ENCODE measurements around the gene CAVIN3. TPM values are rescaled to one million over a fixed set of nuclear protein-coding genes. Genes with fewer than 3 reads are reported as not detected.

CAVIN3 gene
- total and polyA plus RNA-seq, 2 donors (not counting 3 experiments of a cell fraction or from before 2014, with no cell fraction given): 153 to 241 TPM

DNA sequence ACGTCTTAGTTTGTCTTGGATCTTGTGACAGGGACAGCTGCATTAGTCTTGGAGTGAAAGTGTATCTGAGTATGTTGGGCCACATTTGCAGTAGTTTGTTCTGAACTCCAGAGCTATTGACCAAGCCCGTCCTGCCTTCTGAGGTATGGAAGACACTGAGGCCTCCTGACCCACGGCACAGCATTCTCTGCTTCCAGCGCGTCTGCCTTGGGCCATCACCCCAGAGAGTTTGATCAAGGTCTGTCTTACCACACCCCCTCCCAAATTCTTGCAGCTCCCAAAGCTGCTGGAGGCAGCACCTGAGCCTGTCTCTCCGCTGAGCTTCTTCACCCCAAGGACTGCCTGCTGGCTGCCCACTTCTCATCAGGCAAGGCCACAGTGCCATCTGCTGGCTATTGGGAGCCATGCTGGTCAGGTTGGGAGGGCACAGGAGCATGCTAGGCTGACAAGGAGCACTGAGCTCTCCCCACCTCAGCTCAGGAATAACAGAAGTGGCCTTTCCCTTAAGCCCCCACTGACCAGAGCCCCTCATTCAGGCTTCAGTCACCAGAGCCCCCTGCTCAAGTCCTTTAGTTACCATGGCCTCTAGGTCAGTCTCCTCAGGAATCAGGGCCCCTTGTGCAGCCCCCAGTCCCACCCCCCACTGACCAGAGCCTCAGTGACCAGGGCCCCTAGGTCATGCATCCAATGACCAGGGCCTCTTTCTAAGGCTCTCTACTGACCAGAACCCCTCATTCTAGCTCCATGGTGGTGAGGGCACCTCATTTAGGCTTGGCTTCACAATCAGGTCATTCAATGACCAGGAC is 42.8 kb upstream of the CAVIN3 start:
- Histone ChIP-seq H2AFZ (ENCODE audit: low read depth, low read length) (no peak overlapping the region), H3K4me3 (replicated peaks in 1 of 3; ENCODE audit: insufficient read depth in 1 of 3, low read depth in 1 of 3, low read length in 3 of 3) (no peak overlapping the region), H3K4me2 (ENCODE audit: insufficient read depth, low read length) (no peak overlapping the region), H3K9ac (replicated peaks; ENCODE audit: extremely low read depth, insufficient read depth, low read length) (no peak overlapping the region), H3K9me1 (replicated peaks; ENCODE audit: control insufficient read depth, extremely low read depth, insufficient read depth, low read length) (no peaks in the 10 kb centered on the region), H3K27me3 (ENCODE audit: control insufficient read depth in 2 of 2, insufficient read depth in 2 of 2, low read length in 2 of 2) (no peaks in the 10 kb centered on the region), H3K79me2 (ENCODE audit: control insufficient read depth, insufficient read depth, low read length) (no peaks in the 10 kb centered on the region), H3K27ac (ENCODE audit: insufficient read depth, low read depth, low read length) (no peak overlapping the region), H3K9me3 (replicated peaks; ENCODE audit: control insufficient read depth, insufficient read depth, low read length) (no peaks in the 10 kb centered on the region), H4K20me1 (replicated peaks; ENCODE audit: control insufficient read depth, extremely low read depth, insufficient read depth, low read length) (no peaks in the 10 kb centered on the region), H3K36me3 (ENCODE audit: control insufficient read depth in 2 of 2, extremely low read depth in 1 of 2, insufficient read depth in 2 of 2, low read length in 2 of 2) (no peaks in the 10 kb centered on the region), H3K4me1 (ENCODE audit: control insufficient read depth, extremely low read depth, insufficient read depth, low read length) (no peaks in the 10 kb centered on the region)
- peak; percentile 92 for FAIRE-seq
- intact Hi-C loops (cut with micrococcal nuclease) (loop anchor here (1.0 kb wide), 3 partner anchors 65 to 340 kb away; no protein-coding TSS in a partner anchor), dilution Hi-C loops (cut with MboI; ENCODE audit: extremely low pct_ligation_motif_present, low sequenced_read_pairs) (no loop called here)
- DNase-seq (ENCODE audit: low read depth, low spot score): peak; percentile 72
- ChIA-PET CTCF (interaction anchor here (0.5 to 5.2 kb wide), 91 partner anchors 9 to 1739 kb away, joined by 3 to 167 read pairs (median 5); partner anchors contain the start of genes APBB1, CAVIN3, CNGA4 and FHIP1B), POLR2A (no interaction called here)
- no peak for TF ChIP-seq JUN (IDR thresholded peaks at IDR 0.05; ENCODE audit: borderline replicate concordance, insufficient read depth, insufficient read length, low read depth)
- TF ChIP-seq, protein P1, sequence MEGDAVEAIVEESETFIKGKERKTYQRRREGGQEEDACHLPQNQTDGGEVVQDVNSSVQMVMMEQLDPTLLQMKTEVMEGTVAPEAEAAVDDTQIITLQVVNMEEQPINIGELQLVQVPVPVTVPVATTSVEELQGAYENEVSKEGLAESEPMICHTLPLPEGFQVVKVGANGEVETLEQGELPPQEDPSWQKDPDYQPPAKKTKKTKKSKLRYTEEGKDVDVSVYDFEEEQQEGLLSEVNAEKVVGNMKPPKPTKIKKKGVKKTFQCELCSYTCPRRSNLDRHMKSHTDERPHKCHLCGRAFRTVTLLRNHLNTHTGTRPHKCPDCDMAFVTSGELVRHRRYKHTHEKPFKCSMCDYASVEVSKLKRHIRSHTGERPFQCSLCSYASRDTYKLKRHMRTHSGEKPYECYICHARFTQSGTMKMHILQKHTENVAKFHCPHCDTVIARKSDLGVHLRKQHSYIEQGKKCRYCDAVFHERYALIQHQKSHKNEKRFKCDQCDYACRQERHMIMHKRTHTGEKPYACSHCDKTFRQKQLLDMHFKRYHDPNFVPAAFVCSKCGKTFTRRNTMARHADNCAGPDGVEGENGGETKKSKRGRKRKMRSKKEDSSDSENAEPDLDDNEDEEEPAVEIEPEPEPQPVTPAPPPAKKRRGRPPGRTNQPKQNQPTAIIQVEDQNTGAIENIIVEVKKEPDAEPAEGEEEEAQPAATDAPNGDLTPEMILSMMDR (IDR thresholded peaks at IDR 0.05; ENCODE audit: extremely low read depth in 1 of 2, insufficient read depth in 1 of 2, low read depth in 1 of 2, low read length in 2 of 2): peak; percentile 88 to 97
- BruUV-seq (replicated peaks): no TSS peak

DNA sequence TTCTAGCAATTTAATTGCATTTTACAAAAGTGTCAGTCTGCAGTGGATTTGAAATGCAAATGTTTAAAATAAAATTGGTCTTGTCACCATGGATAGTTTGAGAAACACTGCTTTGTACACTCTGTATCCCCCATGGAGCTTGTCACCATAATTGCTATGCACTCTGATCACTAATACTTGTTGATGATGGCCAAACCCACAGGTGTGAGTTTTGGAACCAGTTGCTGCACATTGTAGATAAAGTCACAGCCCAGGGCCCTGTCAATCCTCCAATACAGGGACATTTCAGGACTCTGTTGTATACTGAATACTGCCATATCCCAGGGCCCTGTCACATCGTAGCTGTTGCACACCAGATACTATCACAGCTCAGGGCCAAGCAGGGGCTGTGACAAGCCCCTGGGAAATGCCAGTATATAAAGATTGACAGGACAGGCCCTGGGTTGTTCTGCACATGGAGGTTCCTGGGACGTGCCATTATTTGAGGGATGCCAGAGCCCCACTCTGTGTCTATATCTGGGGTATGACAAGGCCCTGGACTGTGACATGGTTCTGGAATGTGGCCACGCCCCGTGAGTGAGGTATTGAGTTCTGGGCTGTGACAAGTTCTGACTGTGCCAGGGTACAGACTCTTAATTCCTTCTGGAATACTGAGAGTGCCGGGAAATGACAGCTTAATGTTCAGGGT is 42.0 kb upstream of the CAVIN3 start:
- Histone ChIP-seq H3K9ac (replicated peaks; ENCODE audit: extremely low read depth, insufficient read depth, low read length) (no peak overlapping the region), H2AFZ (ENCODE audit: low read depth, low read length) (no peak overlapping the region), H4K20me1 (replicated peaks; ENCODE audit: control insufficient read depth, extremely low read depth, insufficient read depth, low read length) (no peaks in the 10 kb centered on the region), H3K27ac (ENCODE audit: insufficient read depth, low read depth, low read length) (no peak overlapping the region), H3K9me1 (replicated peaks; ENCODE audit: control insufficient read depth, extremely low read depth, insufficient read depth, low read length) (no peaks in the 10 kb centered on the region), H3K4me1 (ENCODE audit: control insufficient read depth, extremely low read depth, insufficient read depth, low read length) (no peaks in the 10 kb centered on the region), H3K27me3 (ENCODE audit: control insufficient read depth in 2 of 2, insufficient read depth in 2 of 2, low read length in 2 of 2) (no peaks in the 10 kb centered on the region), H3K79me2 (ENCODE audit: control insufficient read depth, insufficient read depth, low read length) (no peaks in the 10 kb centered on the region), H3K4me3 (replicated peaks in 1 of 3; ENCODE audit: insufficient read depth in 1 of 3, low read depth in 1 of 3, low read length in 3 of 3) (no peak overlapping the region), H3K4me2 (ENCODE audit: insufficient read depth, low read length) (no peak overlapping the region), H3K36me3 (ENCODE audit: control insufficient read depth in 2 of 2, extremely low read depth in 1 of 2, insufficient read depth in 2 of 2, low read length in 2 of 2) (no peaks in the 10 kb centered on the region), H3K9me3 (replicated peaks; ENCODE audit: control insufficient read depth, insufficient read depth, low read length) (no peaks in the 10 kb centered on the region)
- FAIRE-seq (no peak), DNase-seq (ENCODE audit: low read depth, low spot score) (no peak)
- BruUV-seq (replicated peaks): no TSS peak
- ChIA-PET CTCF (interaction anchor here (0.7 to 5.2 kb wide), 84 partner anchors 8 to 886 kb away, joined by 3 to 167 read pairs (median 5); partner anchors contain the start of genes APBB1, CAVIN3, CNGA4 and FHIP1B), POLR2A (no interaction called here)
- intact Hi-C loops (cut with micrococcal nuclease): no loop called here
- TF ChIP-seq POLR2A (IDR thresholded peaks at IDR 0.05; ENCODE audit: low read depth, low read length): no peak
- TF ChIP-seq MYC (IDR thresholded peaks at IDR 0.05; ENCODE audit: low read depth, low read length): no peak
- no peak for TF ChIP-seq JUN (IDR thresholded peaks at IDR 0.05; ENCODE audit: borderline replicate concordance, insufficient read depth, insufficient read length, low read depth)
- no peak for TF ChIP-seq FOS (IDR thresholded peaks at IDR 0.05; ENCODE audit: borderline replicate concordance, insufficient read depth, low read length)
- TF ChIP-seq EZH2 (IDR thresholded peaks at IDR 0.05; ENCODE audit: borderline replicate concordance, low read depth, low read length, severe bottlenecking): no peak
- TF ChIP-seq, protein P1 (IDR thresholded peaks at IDR 0.05; ENCODE audit: extremely low read depth in 1 of 2, insufficient read depth in 1 of 2, low read depth in 1 of 2, low read length in 2 of 2): no peak
- TF ChIP-seq GATA2 (IDR thresholded peaks at IDR 0.05; ENCODE audit: insufficient read depth, insufficient read length, low read depth, low read length): no peak
- TF ChIP-seq, protein P2, sequence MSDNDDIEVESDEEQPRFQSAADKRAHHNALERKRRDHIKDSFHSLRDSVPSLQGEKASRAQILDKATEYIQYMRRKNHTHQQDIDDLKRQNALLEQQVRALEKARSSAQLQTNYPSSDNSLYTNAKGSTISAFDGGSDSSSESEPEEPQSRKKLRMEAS (IDR thresholded peaks at IDR 0.05; ENCODE audit: insufficient read depth, insufficient read length): no peak
- dilution Hi-C loops (cut with MboI; ENCODE audit: extremely low pct_ligation_motif_present, low sequenced_read_pairs): no loop called here
